ENCODE data around the gene BSDC1.
"Not testable (repeated sequence)": the region's sequence is repeated elsewhere in the genome, so short reads cannot be mapped to it uniquely, and the experiment has no call there.

Gene BSDC1

GRCh38 chr1:32406629-32407111 is 12.4 kb upstream of the BSDC1 start:
- Mint-ChIP-seq H3K4me3 (no peak overlapping the region), H3K27me3 (no peaks in the 10 kb centered on the region), H3K9me3 (no peaks in the 10 kb centered on the region), H3K36me3 (ENCODE audit: insufficient read depth) (no peaks in the 10 kb centered on the region), H3K4me1 (no peaks in the 10 kb centered on the region), H3K27ac (ENCODE audit: low read depth) (no peak overlapping the region)
- DNase-seq (ENCODE audit: low spot score in 2 of 2) (no peak), ATAC-seq (replicated peaks; ENCODE audit: extremely low read depth, poor library complexity, severe bottlenecking) (no peak)

- ATAC-seq (replicated peaks; ENCODE audit: extremely low read depth, poor library complexity, severe bottlenecking) (no peak), DNase-seq (ENCODE audit: low spot score in 2 of 2) (no peak)
- Mint-ChIP-seq H3K27ac (ENCODE audit: low read depth) (no peak overlapping the region), H3K27me3 (no peaks in the 10 kb centered on the region), H3K9me3 (no peaks in the 10 kb centered on the region), H3K4me1 (peaks cover 1% of the 10 kb centered on the region), H3K36me3 (ENCODE audit: insufficient read depth) (no peaks in the 10 kb centered on the region), H3K4me3 (no peak overlapping the region)
Observed at GRCh38 chr1:32405672-32406467, 11.6 kb upstream of the BSDC1 start.

- no peaks in the 10 kb centered on the region for H3K9me3 Mint-ChIP-seq
- H3K36me3 Mint-ChIP-seq (ENCODE audit: insufficient read depth) = no peaks in the 10 kb centered on the region
- H3K4me1 Mint-ChIP-seq = peaks cover 5% of the 10 kb centered on the region
- ATAC-seq (replicated peaks; ENCODE audit: extremely low read depth, poor library complexity, severe bottlenecking) (no peak), DNase-seq (ENCODE audit: low spot score in 2 of 2) (no peak)
- H3K4me3 Mint-ChIP-seq = no peak overlapping the region
- no peak overlapping the region for H3K27ac Mint-ChIP-seq (ENCODE audit: low read depth)
- no peaks in the 10 kb centered on the region for H3K27me3 Mint-ChIP-seq
Observed at GRCh38 chr1:32404946-32405345, 10.7 kb upstream of the BSDC1 start.

GRCh38 chr1:32400876-32401631 is 6.8 kb upstream of the BSDC1 start:
- H3K27ac Mint-ChIP-seq (ENCODE audit: low read depth) = no peak overlapping the region
- peaks cover 3% of the 10 kb centered on the region for H3K36me3 Mint-ChIP-seq (ENCODE audit: insufficient read depth)
- H3K27me3 Mint-ChIP-seq = no peaks in the 10 kb centered on the region
- no peaks in the 10 kb centered on the region for H3K9me3 Mint-ChIP-seq
- DNase-seq (ENCODE audit: low spot score in 2 of 2) (peak in 1 of 2 donors; percentile 33), ATAC-seq (replicated peaks; ENCODE audit: extremely low read depth, poor library complexity, severe bottlenecking) (no peak)
- H3K4me3 Mint-ChIP-seq = no peak overlapping the region
- H3K4me1 Mint-ChIP-seq = peaks cover 5% of the 10 kb centered on the region

- Mint-ChIP-seq H3K9me3 (no peaks in the 10 kb centered on the region), H3K4me3 (no peak overlapping the region), H3K4me1 (peaks cover 11% of the 10 kb centered on the region), H3K27me3 (no peaks in the 10 kb centered on the region), H3K36me3 (ENCODE audit: insufficient read depth) (peaks cover 3% of the 10 kb centered on the region), H3K27ac (ENCODE audit: low read depth) (no peak overlapping the region)
- DNase-seq (ENCODE audit: low spot score in 2 of 2) = no peak
- ATAC-seq (replicated peaks; ENCODE audit: extremely low read depth, poor library complexity, severe bottlenecking) = no peak
Observed at GRCh38 chr1:32399843-32400242, 5.6 kb upstream of the BSDC1 start.

GRCh38 chr1:32398401-32398800 is 4.2 kb upstream of the BSDC1 start:
- peaks cover 22% of the 10 kb centered on the region for H3K4me1 Mint-ChIP-seq
- no peak overlapping the region for H3K4me3 Mint-ChIP-seq
- peaks cover 14% of the 10 kb centered on the region for H3K36me3 Mint-ChIP-seq (ENCODE audit: insufficient read depth)
- H3K9me3 Mint-ChIP-seq = no peaks in the 10 kb centered on the region
- H3K27me3 Mint-ChIP-seq = no peaks in the 10 kb centered on the region
- DNase-seq (ENCODE audit: low spot score in 2 of 2) (no peak), ATAC-seq (replicated peaks; ENCODE audit: extremely low read depth, poor library complexity, severe bottlenecking) (no peak)
- H3K27ac Mint-ChIP-seq (ENCODE audit: low read depth) = no peak overlapping the region

GRCh38 chr1:32396524-32396923 is 2.3 kb upstream of the BSDC1 start:
- not testable (repeated sequence) for H3K4me3 Mint-ChIP-seq; ATAC-seq (replicated peaks; ENCODE audit: extremely low read depth, poor library complexity, severe bottlenecking); H3K9me3 Mint-ChIP-seq; DNase-seq (ENCODE audit: low spot score in 2 of 2); H3K27me3 Mint-ChIP-seq; H3K27ac Mint-ChIP-seq (ENCODE audit: low read depth)
- H3K36me3 Mint-ChIP-seq (ENCODE audit: insufficient read depth) = peaks cover 14% of the 10 kb centered on the region
- peaks cover 31% of the 10 kb centered on the region for H3K4me1 Mint-ChIP-seq

GRCh38 chr1:32394890-32395432 is 720 bp upstream of the BSDC1 start:
- DNase-seq (ENCODE audit: low spot score in 2 of 2) = no peak
- H3K36me3 Mint-ChIP-seq (ENCODE audit: insufficient read depth) = peaks cover 14% of the 10 kb centered on the region
- H3K9me3 Mint-ChIP-seq = no peaks in the 10 kb centered on the region
- ATAC-seq (replicated peaks; ENCODE audit: extremely low read depth, poor library complexity, severe bottlenecking) = no peak
- H3K4me1 Mint-ChIP-seq = peaks cover 26% of the 10 kb centered on the region
- H3K27ac Mint-ChIP-seq (ENCODE audit: low read depth) = peak overlapping the region; percentile 98
- no peaks in the 10 kb centered on the region for H3K27me3 Mint-ChIP-seq
- H3K4me3 Mint-ChIP-seq = peak overlapping the region; percentile 92

GRCh38 chr1:32393832-32394140 is 455 bp downstream of the BSDC1 start:
- Mint-ChIP-seq H3K9me3 (no peaks in the 10 kb centered on the region), H3K4me3 (peak overlapping the region; percentile 92), H3K4me1 (peaks cover 26% of the 10 kb centered on the region), H3K27ac (ENCODE audit: low read depth) (peak overlapping the region; percentile 98), H3K27me3 (no peaks in the 10 kb centered on the region), H3K36me3 (ENCODE audit: insufficient read depth) (peaks cover 14% of the 10 kb centered on the region)
- DNase-seq (ENCODE audit: low spot score in 2 of 2) = peak in 1 of 2 donors; percentile 22
- ATAC-seq (replicated peaks; ENCODE audit: extremely low read depth, poor library complexity, severe bottlenecking) = peak; percentile 34

- peak overlapping the region; percentile 98 for H3K27ac Mint-ChIP-seq (ENCODE audit: low read depth)
- DNase-seq (ENCODE audit: low spot score in 2 of 2) (no peak), ATAC-seq (replicated peaks; ENCODE audit: extremely low read depth, poor library complexity, severe bottlenecking) (no peak)
- peaks cover 26% of the 10 kb centered on the region for H3K4me1 Mint-ChIP-seq
- no peaks in the 10 kb centered on the region for H3K9me3 Mint-ChIP-seq
- H3K4me3 Mint-ChIP-seq = peak overlapping the region; percentile 92
- H3K36me3 Mint-ChIP-seq (ENCODE audit: insufficient read depth) = peaks cover 14% of the 10 kb centered on the region
- no peaks in the 10 kb centered on the region for H3K27me3 Mint-ChIP-seq
Observed at GRCh38 chr1:32393136-32393535, 1.1 kb downstream of the BSDC1 start.

- no peak overlapping the region for H3K27ac Mint-ChIP-seq (ENCODE audit: low read depth)
Observed at GRCh38 chr1:32392325-32392724, 1.9 kb downstream of the BSDC1 start.

GRCh38 chr1:32390904-32391870 is 3.1 kb downstream of the BSDC1 start:
- ATAC-seq (replicated peaks; ENCODE audit: extremely low read depth, poor library complexity, severe bottlenecking) = no peak
- no peak overlapping the region for H3K27ac Mint-ChIP-seq (ENCODE audit: low read depth)
- peaks cover 26% of the 10 kb centered on the region for H3K36me3 Mint-ChIP-seq (ENCODE audit: insufficient read depth)
- no peak overlapping the region for H3K4me3 Mint-ChIP-seq
- H3K27me3 Mint-ChIP-seq = no peaks in the 10 kb centered on the region
- no peaks in the 10 kb centered on the region for H3K9me3 Mint-ChIP-seq
- DNase-seq (ENCODE audit: low spot score in 2 of 2) = no peak
- H3K4me1 Mint-ChIP-seq = peaks cover 26% of the 10 kb centered on the region

More at GRCh38 chr1:32392325-32392724, 1.9 kb downstream of the BSDC1 start:
- Mint-ChIP-seq H3K9me3 (no peaks in the 10 kb centered on the region), H3K36me3 (ENCODE audit: insufficient read depth) (peaks cover 20% of the 10 kb centered on the region), H3K4me1 (peaks cover 26% of the 10 kb centered on the region), H3K27me3 (no peaks in the 10 kb centered on the region), H3K4me3 (peak overlapping the region; percentile 14)
- DNase-seq (ENCODE audit: low spot score in 2 of 2) (no peak), ATAC-seq (replicated peaks; ENCODE audit: extremely low read depth, poor library complexity, severe bottlenecking) (no peak)
